A673 (cell line): ENCODE data around the gene GLT6D1. TPM values are rescaled to one million over a fixed set of nuclear protein-coding genes. Genes with fewer than 3 reads are reported as not detected.

ENCODE experiments used
- BruUV-seq: library from RNA; stranded (reverse); fragments of 400-500 nt; replicated peaks from 2 replicates; lab custom pipeline; 2021; lab: Mats Ljungman, UMichigan
- CTCF ChIA-PET: fragments of 300-600 bp; sonication (Branson Sonifier 250); formaldehyde crosslinking; loops from one replicate; lab custom pipeline; 2022; ENCODE audit warnings: antibody characterized with exemption; lab: Charles Lee
- POLR2A ChIA-PET: fragments of 300-600 bp; sonication (Branson Sonifier 250); formaldehyde crosslinking; loops from one replicate; lab custom pipeline; 2022; ENCODE audit warnings: antibody characterized with exemption; ENCODE audit not compliant: low non-redundant PET; lab: Charles Lee
- DNase-seq: peaks from one replicate; pipeline ENCODE4 v3.0.0-alpha.2; 2015; ENCODE audit warnings: low spot score
- H3K27ac ChIP-seq: fragments of 200-600 bp; sonication (generic); 2 replicates; pipeline ENCODE4 v1.5.1; 2016; ENCODE audit warnings: mixed run types, low read depth, mild to moderate bottlenecking, mixed read lengths, antibody characterized with exemption, low read length; ENCODE audit not compliant: poor library complexity, severe bottlenecking
- H3K27me3 ChIP-seq: fragments of 200-600 bp; sonication (generic); replicated peaks from 2 replicates; pipeline ENCODE4 v1.6.1; 2017; ENCODE audit warnings: mixed run types, low read depth, mild to moderate bottlenecking, mixed read lengths, antibody characterized with exemption, low read length; ENCODE audit not compliant: insufficient read depth, poor library complexity
- H3K36me3 ChIP-seq: fragments of 200-600 bp; sonication (generic); 2 replicates; pipeline ENCODE4 v1.6.1; 2016; ENCODE audit warnings: mixed run types, mild to moderate bottlenecking, mixed read lengths, antibody characterized with exemption, low read length; ENCODE audit not compliant: insufficient read depth, poor library complexity, severe bottlenecking
- H3K4me1 ChIP-seq: fragments of 200-600 bp; sonication (generic); 2 replicates; pipeline ENCODE4 v1.6.1; 2017; ENCODE audit warnings: mixed run types, mild to moderate bottlenecking, mixed read lengths, antibody characterized with exemption, low read length; ENCODE audit not compliant: insufficient read depth, poor library complexity, severe bottlenecking
- H3K4me3 ChIP-seq: fragments of 200-600 bp; sonication (generic); 2 replicates; pipeline ENCODE4 v1.5.1; 2016; ENCODE audit warnings: low read depth, mixed run types, mild to moderate bottlenecking, mixed read lengths, low read length; ENCODE audit not compliant: poor library complexity, severe bottlenecking
- H3K9me3 ChIP-seq: fragments of 200-600 bp; sonication (generic); 2 replicates; pipeline ENCODE4 v1.6.1; 2016; ENCODE audit warnings: mixed run types, low read depth, mild to moderate bottlenecking, mixed read lengths, antibody characterized with exemption, low read length; ENCODE audit not compliant: poor library complexity, severe bottlenecking
- CTCF ChIP-seq: fragments of 300-800, 200-600 bp; sonication (generic); conservative IDR thresholded peaks from 2 replicates; pipeline ENCODE4 v1.5.1; 2017; ENCODE audit warnings: low read depth, mild to moderate bottlenecking, antibody characterized with exemption, low read length, moderate library complexity, mixed read lengths
- EZH2 ChIP-seq: fragments of 200-600 bp; sonication (generic); IDR thresholded peaks from 2 replicates; pipeline ENCODE4 v1.6.1; 2017; ENCODE audit warnings: borderline replicate concordance, low read depth, mild to moderate bottlenecking, mixed read lengths, antibody characterized with exemption, low read length; ENCODE audit not compliant: poor library complexity, severe bottlenecking
- intact Hi-C: fragments of 100-400 bp; cut with micrococcal nuclease; formaldehyde crosslinking; loops from one replicate; pipeline ENCODE4 v1.10.0; 2022; ENCODE audit not compliant: unreplicated experiment
- total RNA-seq: library from RNA; stranded (reverse); gene quantifications from 2 replicates; pipeline ENCODE4 v1.2.3, GENCODE V29; 2021

GLT6D1 gene
- total RNA-seq, 1 experiment from 2014 or later = not detected

GRCh38 chr9:135684691-135685090 is 45.4 kb upstream of the GLT6D1 start:
- BruUV-seq = no TSS peak

GRCh38 chr9:135683401-135684034 is 44.2 kb upstream of the GLT6D1 start:
- BruUV-seq = no TSS peak
- intact Hi-C loops = no loop called here
- Histone ChIP-seq H3K4me3 (no peak overlapping the region), H3K4me1 (no peaks in the 10 kb centered on the region), H3K36me3 (no peaks in the 10 kb centered on the region), H3K27ac (no peak overlapping the region), H3K9me3 (no peaks in the 10 kb centered on the region), H3K27me3 (no peaks in the 10 kb centered on the region)
- TF ChIP-seq CTCF = no peak
- no peak for TF ChIP-seq EZH2
- CTCF ChIA-PET = no interaction called here
- POLR2A ChIA-PET = no interaction called here
- DNase-seq = no peak

More at GRCh38 chr9:135684691-135685090, 45.4 kb upstream of the GLT6D1 start:
- Histone ChIP-seq H3K9me3 (no peaks in the 10 kb centered on the region), H3K4me1 (no peaks in the 10 kb centered on the region), H3K27me3 (no peaks in the 10 kb centered on the region), H3K36me3 (no peaks in the 10 kb centered on the region), H3K27ac (no peak overlapping the region), H3K4me3 (no peak overlapping the region)
- TF ChIP-seq CTCF = no peak
- TF ChIP-seq EZH2 = no peak
- POLR2A ChIA-PET = no interaction called here
- DNase-seq = no peak
- CTCF ChIA-PET = no interaction called here
- intact Hi-C loops = no loop called here

GRCh38 chr9:135681161-135681560 is 41.8 kb upstream of the GLT6D1 start:
- DNase-seq = no peak
- no TSS peak for BruUV-seq
- Histone ChIP-seq H3K27me3 (no peaks in the 10 kb centered on the region), H3K27ac (no peak overlapping the region), H3K4me1 (no peaks in the 10 kb centered on the region), H3K36me3 (no peaks in the 10 kb centered on the region), H3K4me3 (no peak overlapping the region), H3K9me3 (no peaks in the 10 kb centered on the region)
- CTCF ChIA-PET = no interaction called here
- POLR2A ChIA-PET = no interaction called here
- intact Hi-C loops = no loop called here
- TF ChIP-seq CTCF (no peak), EZH2 (no peak)
